PC-3 (cell line): ENCODE measurements around the gene MISP. TPM values are rescaled to one million over a fixed set of nuclear protein-coding genes. Genes with fewer than 3 reads are reported as not detected.

Experiments used
- ATAC-seq: fragments of 200-7000 bp; cut with Tn5 transposase; 2 replicates; pipeline ENCODE4 v1.9.1; 2020; ENCODE audit warnings: mild to moderate bottlenecking, moderate library complexity
- BruUV-seq: library from RNA; stranded (reverse); fragments of 400-500 nt; replicated peaks from 2 replicates; lab custom pipeline; 2021; lab: Mats Ljungman, UMichigan
- CTCF ChIA-PET: fragments of 300-600 bp; sonication (Branson Sonifier 250); formaldehyde crosslinking; loops from one replicate; lab custom pipeline; 2022; ENCODE audit warnings: antibody characterized with exemption; lab: Charles Lee
- POLR2A ChIA-PET: fragments of 300-600 bp; sonication (Branson Sonifier 250); formaldehyde crosslinking; loops from one replicate; lab custom pipeline; 2022; ENCODE audit warnings: antibody characterized with exemption; ENCODE audit not compliant: unreplicated experiment; lab: Charles Lee
- DNase-seq: peaks from one replicate; pipeline ENCODE4 v3.0.0-alpha.2; 2015
- H2AFZ ChIP-seq: fragments of 300-600 bp; sonication (generic); 2 replicates; pipeline ENCODE4 v1.6.0; 2016; ENCODE audit warnings: antibody characterized with exemption, low read length
- H3F3A ChIP-seq: fragments of 300-600 bp; sonication (generic); one replicate; pipeline ENCODE4 v1.6.0; 2017; ENCODE audit warnings: antibody characterized with exemption, low read length, control low read depth, mild to moderate bottlenecking; ENCODE audit not compliant: unreplicated experiment
- H3K27ac ChIP-seq: fragments of 300-600 bp; sonication (generic); 2 replicates; pipeline ENCODE4 v1.5.1; 2016; ENCODE audit warnings: mild to moderate bottlenecking, low read length
- H3K27me3 ChIP-seq: fragments of 300-600 bp; sonication (generic); 2 replicates; pipeline ENCODE4 v1.6.1; 2016; ENCODE audit warnings: low read length, mixed read lengths
- H3K36me3 ChIP-seq: fragments of 300-600 bp; sonication (generic); 2 replicates; pipeline ENCODE4 v1.6.1; 2016; ENCODE audit warnings: low read depth, mixed run types, low read length, mixed read lengths
- H3K4me1 ChIP-seq: fragments of 300-600 bp; sonication (generic); 2 replicates; pipeline ENCODE4 v1.5.1; 2016; ENCODE audit warnings: low read length; ENCODE audit not compliant: insufficient read depth
- H3K4me2 ChIP-seq: fragments of 300-600 bp; sonication (generic); 2 replicates; pipeline ENCODE4 v1.6.0; 2016; ENCODE audit warnings: low read length
- H3K4me3 ChIP-seq: fragments of 300-600 bp; sonication (generic); 2 replicates; pipeline ENCODE4 v1.5.1; 2016; ENCODE audit warnings: mild to moderate bottlenecking, low read length, mixed read lengths
- H3K79me2 ChIP-seq: fragments of 300-600 bp; sonication (generic); 2 replicates; pipeline ENCODE4 v1.6.1; 2017; ENCODE audit warnings: low read length, mixed read lengths
- H3K9ac ChIP-seq: fragments of 300-600 bp; sonication (generic); 2 replicates; pipeline ENCODE4 v1.6.0; 2016; ENCODE audit warnings: mild to moderate bottlenecking, low read length
- H3K9me2 ChIP-seq: fragments of 300-600 bp; sonication (generic); replicated peaks from 2 replicates; pipeline ENCODE4 v1.6.1; 2016; ENCODE audit warnings: mixed run types, low read length, mixed read lengths
- H3K9me3 ChIP-seq: fragments of 300-600 bp; sonication (generic); 2 replicates; pipeline ENCODE4 v1.6.1; 2016; ENCODE audit warnings: low read length, mixed read lengths
- H4K20me1 ChIP-seq: fragments of 300-600 bp; sonication (generic); 2 replicates; pipeline ENCODE4 v1.6.1; 2016; ENCODE audit warnings: low read length, mixed read lengths
- EZH2 ChIP-seq: fragments of 300-600 bp; sonication (generic); IDR thresholded peaks from one replicate; pipeline ENCODE4 v1.6.1; 2017; ENCODE audit warnings: antibody characterized with exemption, mild to moderate bottlenecking, low read length; ENCODE audit not compliant: unreplicated experiment
- EZH2phosphoT487 ChIP-seq: fragments of 300-600 bp; sonication (generic); IDR thresholded peaks from 2 replicates; pipeline ENCODE4 v1.6.1; 2018; ENCODE audit warnings: mild to moderate bottlenecking, antibody characterized with exemption, low read length, borderline replicate concordance
- intact Hi-C: fragments of 100-400 bp; cut with micrococcal nuclease; formaldehyde crosslinking; loops from 2 replicates; pipeline ENCODE4 v1.9.0; 2023
- total RNA-seq: library from RNA; depleted of rRNA; stranded (reverse); fragments of >200 nt; gene quantifications from 2 replicates; pipeline ENCODE4 v1.2.3, GENCODE V29; 2014
- TF ChIP-seq, protein P1 (sequence below): fragments of 300-600 bp; sonication (generic); conservative IDR thresholded peaks from 2 replicates; pipeline ENCODE4 v1.5.1; 2017; ENCODE audit warnings: antibody characterized with exemption, low read depth, mild to moderate bottlenecking, low read length

MISP gene
- total RNA-seq, 1 experiment from 2014 or later = 115 TPM

DNA sequence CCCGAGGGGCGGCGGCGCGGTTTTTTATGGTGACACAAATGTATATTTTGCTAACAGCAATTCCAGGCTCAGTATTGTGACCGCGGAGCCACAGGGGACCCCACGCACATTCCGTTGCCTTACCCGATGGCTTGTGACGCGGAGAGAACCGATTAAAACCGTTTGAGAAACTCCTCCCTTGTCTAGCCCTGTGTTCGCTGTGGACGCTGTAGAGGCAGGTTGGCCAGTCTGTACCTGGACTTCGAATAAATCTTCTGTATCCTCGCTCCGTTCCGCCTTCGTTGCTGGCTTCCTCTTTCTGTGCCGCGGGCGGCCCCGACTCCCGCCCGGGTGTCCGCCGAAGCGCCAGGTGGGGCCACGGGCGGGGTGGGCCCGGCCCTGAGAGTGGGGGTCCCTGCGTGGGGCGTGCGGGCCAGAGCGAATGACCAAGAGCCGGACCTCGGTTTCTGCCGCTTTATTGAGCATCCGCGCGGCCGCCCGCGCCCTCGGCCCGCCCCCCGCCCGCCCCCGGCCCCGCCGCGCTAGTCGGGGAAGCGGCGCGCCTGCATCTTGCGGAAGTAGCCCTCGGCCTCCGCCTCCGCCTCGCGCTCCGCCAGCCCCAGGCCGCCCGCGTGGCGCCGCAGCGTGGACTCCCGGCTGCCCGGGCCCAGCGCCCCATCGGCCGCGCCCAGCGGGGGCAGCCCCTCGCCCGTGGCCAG lies 61.3 kb downstream of the MISP start:
- POLR2A ChIA-PET = no interaction called here
- intact Hi-C loops = no loop called here
- no peaks in the 10 kb centered on the region for H3K4me1 ChIP-seq

DNA sequence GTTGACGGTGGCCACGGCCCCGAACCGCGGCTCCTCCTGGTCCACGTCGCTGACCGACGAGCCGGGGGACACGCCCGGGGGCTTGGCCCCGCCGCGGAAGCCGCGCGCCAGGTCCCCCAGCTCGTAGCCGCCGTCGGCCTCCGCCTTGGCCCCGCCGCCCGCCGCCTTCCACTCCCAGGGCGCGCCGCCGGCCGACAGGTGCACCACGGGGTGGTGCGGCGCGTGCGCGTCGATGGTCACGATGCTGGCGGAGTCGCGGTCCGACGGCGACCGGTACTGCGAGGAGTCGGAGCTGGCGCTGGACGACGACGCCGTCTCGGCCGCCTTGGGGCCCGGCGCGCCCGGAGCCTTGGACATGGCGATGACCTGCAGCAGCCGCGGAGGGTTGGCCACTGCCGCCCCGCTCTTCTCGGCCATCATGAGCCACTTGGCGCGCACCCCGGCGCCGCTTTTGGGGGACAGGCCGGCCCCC lies 61.9 kb downstream of the MISP start:
- Histone ChIP-seq H3K4me1 (no peaks in the 10 kb centered on the region), H3K4me2 (no peak overlapping the region), H3K9me3 (no peaks in the 10 kb centered on the region), H3K4me3 (no peak overlapping the region), H4K20me1 (peaks cover 7% of the 10 kb centered on the region), H3F3A (no peaks in the 10 kb centered on the region), H3K27me3 (no peaks in the 10 kb centered on the region), H3K79me2 (peaks cover 3% of the 10 kb centered on the region; the same call in 1 of the 2 replicates), H3K9ac (no peak overlapping the region), H3K9me2 (no peaks in the 10 kb centered on the region), H3K36me3 (peaks cover 25% of the 10 kb centered on the region), H3K27ac (no peak overlapping the region), H2AFZ (no peak overlapping the region)
- intact Hi-C loops = no loop called here
- CTCF ChIA-PET = no interaction called here
- TF ChIP-seq EZH2 (no peak), EZH2phosphoT487 (no peak)
- TF ChIP-seq, protein P1, sequence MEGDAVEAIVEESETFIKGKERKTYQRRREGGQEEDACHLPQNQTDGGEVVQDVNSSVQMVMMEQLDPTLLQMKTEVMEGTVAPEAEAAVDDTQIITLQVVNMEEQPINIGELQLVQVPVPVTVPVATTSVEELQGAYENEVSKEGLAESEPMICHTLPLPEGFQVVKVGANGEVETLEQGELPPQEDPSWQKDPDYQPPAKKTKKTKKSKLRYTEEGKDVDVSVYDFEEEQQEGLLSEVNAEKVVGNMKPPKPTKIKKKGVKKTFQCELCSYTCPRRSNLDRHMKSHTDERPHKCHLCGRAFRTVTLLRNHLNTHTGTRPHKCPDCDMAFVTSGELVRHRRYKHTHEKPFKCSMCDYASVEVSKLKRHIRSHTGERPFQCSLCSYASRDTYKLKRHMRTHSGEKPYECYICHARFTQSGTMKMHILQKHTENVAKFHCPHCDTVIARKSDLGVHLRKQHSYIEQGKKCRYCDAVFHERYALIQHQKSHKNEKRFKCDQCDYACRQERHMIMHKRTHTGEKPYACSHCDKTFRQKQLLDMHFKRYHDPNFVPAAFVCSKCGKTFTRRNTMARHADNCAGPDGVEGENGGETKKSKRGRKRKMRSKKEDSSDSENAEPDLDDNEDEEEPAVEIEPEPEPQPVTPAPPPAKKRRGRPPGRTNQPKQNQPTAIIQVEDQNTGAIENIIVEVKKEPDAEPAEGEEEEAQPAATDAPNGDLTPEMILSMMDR = no peak
- POLR2A ChIA-PET = no interaction called here
- ATAC-seq (no peak), DNase-seq (no peak)
- BruUV-seq = no TSS peak

More for the DNA sequence above, 61.3 kb downstream of the MISP start:
- BruUV-seq = no TSS peak
- Histone ChIP-seq H3K9me2 (no peaks in the 10 kb centered on the region), H3K79me2 (peaks cover 9% of the 10 kb centered on the region), H3K9me3 (no peaks in the 10 kb centered on the region), H3F3A (no peaks in the 10 kb centered on the region), H3K4me2 (no peak overlapping the region), H3K36me3 (peaks cover 31% of the 10 kb centered on the region), H2AFZ (no peak overlapping the region), H3K4me3 (no peak overlapping the region), H3K27me3 (no peaks in the 10 kb centered on the region), H3K9ac (no peak overlapping the region), H4K20me1 (peaks cover 12% of the 10 kb centered on the region), H3K27ac (no peak overlapping the region)
- TF ChIP-seq, protein P1 = no peak
- no peak for TF ChIP-seq EZH2phosphoT487
- CTCF ChIA-PET = no interaction called here
- ATAC-seq (no peak), DNase-seq (no peak)
